T-helper 2 cell treated with Interferon-gamma antibody and Interleukin-4, amounts not matched to agents 5 μg/mL and 100 μg/mL, for 36 hours (primary cell): ENCODE data around the gene RAET1E.
A peak's percentile ranks its signal among the peaks of the same experiment; 100 is the strongest.
"Not testable (repeated sequence)": the region's sequence is repeated elsewhere in the genome, so short reads cannot be mapped to it uniquely, and the experiment has no call there.

Source experiments
- DNase-seq: peaks from one replicate; pipeline ENCODE4 v3.0.0; 2021; ENCODE audit warnings: low spot score
- H3K27ac Mint-ChIP-seq: one replicate; pipeline ENCODE4 v1.8.0; 2021; ENCODE audit warnings: mild to moderate bottlenecking, mixed read lengths
- H3K27me3 Mint-ChIP-seq: one replicate; pipeline ENCODE4 v1.8.0; 2021; ENCODE audit warnings: low read depth, mixed read lengths
- H3K36me3 Mint-ChIP-seq: one replicate; pipeline ENCODE4 v1.8.0; 2021; ENCODE audit warnings: low read depth, mixed read lengths
- H3K4me1 Mint-ChIP-seq: one replicate; pipeline ENCODE4 v1.8.0; 2021; ENCODE audit warnings: low read depth, mixed read lengths
- H3K4me3 Mint-ChIP-seq: one replicate; pipeline ENCODE4 v1.8.0; 2022; ENCODE audit warnings: mild to moderate bottlenecking, moderate library complexity, mixed read lengths
- H3K9me3 Mint-ChIP-seq: one replicate; pipeline ENCODE4 v1.8.0; 2021; ENCODE audit warnings: mixed read lengths

Gene RAET1E

DNA sequence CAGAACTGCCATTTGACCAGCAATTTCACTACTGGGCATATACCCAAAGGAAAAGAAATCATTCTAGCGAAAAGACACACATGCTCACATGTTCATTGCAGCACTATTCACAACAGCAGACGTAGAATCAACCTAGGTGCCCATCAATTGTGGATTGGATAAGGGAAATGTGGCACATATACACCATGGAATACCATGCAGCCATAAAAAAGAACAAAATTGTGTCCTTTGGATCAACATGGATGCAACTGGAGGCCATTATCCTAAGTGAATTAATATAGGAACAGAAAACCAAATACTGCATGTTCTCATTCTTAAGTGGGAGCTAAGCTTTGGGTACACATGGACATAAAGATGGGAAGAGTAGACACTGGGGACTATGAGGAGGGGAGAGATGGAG lies 16.1 kb downstream of the RAET1E start:
- H3K4me3 Mint-ChIP-seq, result no peak overlapping the region

DNA sequence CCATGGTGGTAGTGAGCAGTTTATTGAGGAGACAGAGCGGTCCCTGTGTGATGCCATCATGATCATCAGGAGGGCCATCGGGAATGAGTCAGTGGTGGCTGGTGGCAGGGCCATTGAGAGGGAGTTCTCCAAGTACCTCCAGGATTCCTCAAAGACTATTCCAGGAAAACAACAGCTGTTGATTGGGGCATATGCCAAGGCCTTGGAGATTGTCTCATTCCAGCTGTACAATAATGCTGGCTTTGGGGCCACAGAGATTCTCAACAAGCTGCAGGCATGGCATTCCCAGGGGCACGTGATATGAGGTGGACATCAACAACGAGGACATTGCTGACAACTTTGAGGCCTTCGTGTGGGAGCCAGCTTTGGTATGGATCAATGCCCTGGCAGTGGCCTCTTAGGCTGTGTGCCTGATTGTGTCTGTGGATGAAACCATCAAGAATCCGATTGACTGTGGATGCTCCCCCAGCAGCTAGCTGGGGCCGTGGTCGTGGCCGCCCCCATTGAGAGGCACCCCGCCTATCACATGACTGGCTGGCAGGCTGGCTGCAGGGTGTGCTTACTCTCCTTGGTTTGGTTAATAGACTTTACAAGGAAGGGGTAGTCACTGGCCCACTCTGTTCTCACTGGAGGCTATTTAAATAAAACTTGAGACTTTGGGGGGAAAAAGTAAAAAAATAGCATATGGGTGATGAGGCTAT lies 16.7 kb downstream of the RAET1E start:
- Mint-ChIP-seq H3K27me3 (peaks cover 43% of the 10 kb centered on the region), H3K36me3 (no peaks in the 10 kb centered on the region), H3K4me1 (no peaks in the 10 kb centered on the region), H3K27ac (no peak overlapping the region), H3K4me3 (no peak overlapping the region), H3K9me3 (no peaks in the 10 kb centered on the region)
- DNase-seq, result no peak

More for the DNA sequence above, 16.1 kb downstream of the RAET1E start:
- Mint-ChIP-seq H3K27ac (no peak overlapping the region), H3K27me3 (peaks cover 40% of the 10 kb centered on the region), H3K4me1 (no peaks in the 10 kb centered on the region), H3K36me3 (no peaks in the 10 kb centered on the region), H3K9me3 (no peaks in the 10 kb centered on the region)
- no peak for DNase-seq

DNA sequence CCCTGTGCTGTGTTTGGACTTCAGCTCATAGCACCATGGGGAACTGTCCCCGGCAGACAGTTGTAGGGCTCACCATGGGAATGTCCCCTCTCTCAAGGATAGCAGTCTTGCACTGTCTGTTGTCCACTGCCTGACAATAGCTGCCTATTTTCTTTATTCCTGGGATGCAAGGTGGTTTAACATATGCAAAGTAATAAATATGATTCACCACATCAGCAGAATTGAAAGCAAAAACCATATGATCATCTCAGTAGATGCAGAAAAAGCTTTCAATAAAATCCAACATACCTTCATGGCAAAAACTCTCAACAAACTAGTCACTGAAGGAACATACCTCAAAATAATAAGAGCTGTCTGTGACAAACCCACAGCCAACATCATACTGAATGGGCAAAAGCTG lies 20.3 kb downstream of the RAET1E start:
- peaks cover 44% of the 10 kb centered on the region for H3K27me3 Mint-ChIP-seq
- no peak overlapping the region for H3K27ac Mint-ChIP-seq
- no peaks in the 10 kb centered on the region for H3K36me3 Mint-ChIP-seq
- H3K4me1 Mint-ChIP-seq, result no peaks in the 10 kb centered on the region
- H3K9me3 Mint-ChIP-seq, result no peaks in the 10 kb centered on the region
- H3K4me3 Mint-ChIP-seq, result no peak overlapping the region
- no peak for DNase-seq

DNA sequence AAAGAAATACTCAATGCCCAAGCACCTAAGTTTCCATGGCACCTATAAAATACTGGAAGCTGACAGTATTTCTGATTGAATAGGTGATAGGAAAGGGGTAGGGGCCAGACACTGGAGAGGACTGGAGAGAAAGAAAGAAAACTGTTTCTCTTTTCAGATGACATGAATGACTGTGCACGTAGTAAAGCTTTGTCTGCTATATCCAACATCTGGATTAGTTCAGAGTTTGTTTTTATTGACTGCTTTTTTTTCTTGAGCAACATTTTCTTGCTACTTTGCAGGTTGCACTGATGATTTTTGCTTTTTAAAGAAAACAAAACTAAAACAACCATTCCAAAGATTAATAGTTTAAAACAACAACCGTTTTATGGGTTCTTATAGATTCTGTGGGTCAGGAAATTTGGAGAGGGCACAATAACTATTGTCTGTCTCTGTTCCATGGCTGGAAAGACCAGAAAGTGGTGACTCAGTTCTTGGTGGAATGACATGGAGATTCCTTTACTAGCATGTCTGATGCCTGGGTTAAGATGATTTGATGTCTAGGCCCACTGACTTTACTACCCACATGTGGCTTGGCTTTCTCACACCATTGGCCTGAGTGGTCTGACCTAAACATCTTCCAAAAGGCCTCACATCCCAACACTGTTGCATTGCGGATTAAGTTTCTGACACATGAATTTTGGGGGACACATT lies 21.5 kb downstream of the RAET1E start:
- H3K4me1 Mint-ChIP-seq, result no peaks in the 10 kb centered on the region
- no peak overlapping the region for H3K4me3 Mint-ChIP-seq
- H3K36me3 Mint-ChIP-seq, result no peaks in the 10 kb centered on the region
- peaks cover 39% of the 10 kb centered on the region for H3K27me3 Mint-ChIP-seq
- DNase-seq, result no peak
- no peak overlapping the region for H3K27ac Mint-ChIP-seq
- no peaks in the 10 kb centered on the region for H3K9me3 Mint-ChIP-seq

DNA sequence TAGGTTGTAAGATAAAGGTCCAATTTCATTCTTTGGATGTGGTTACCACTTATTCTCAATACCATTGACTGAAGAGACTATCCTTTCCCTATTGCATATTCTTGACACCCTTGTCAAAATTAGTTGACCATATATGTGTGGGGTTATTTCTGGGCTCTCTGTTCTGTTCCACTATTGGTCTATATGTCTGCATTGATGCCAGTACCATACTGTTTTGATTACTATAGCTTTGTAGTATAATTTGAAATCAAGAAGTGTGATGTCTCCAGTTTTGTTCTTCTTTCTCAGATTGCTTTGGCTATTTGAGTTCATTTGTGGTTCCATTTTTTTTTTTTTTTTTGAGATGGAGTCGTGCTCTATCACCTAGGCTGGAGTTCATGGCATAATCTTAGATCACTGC lies 25.7 kb downstream of the RAET1E start:
- H3K9me3 Mint-ChIP-seq, result no peaks in the 10 kb centered on the region
- peaks cover 31% of the 10 kb centered on the region for H3K27me3 Mint-ChIP-seq
- no peak overlapping the region for H3K4me3 Mint-ChIP-seq
- no peaks in the 10 kb centered on the region for H3K4me1 Mint-ChIP-seq
- no peaks in the 10 kb centered on the region for H3K36me3 Mint-ChIP-seq
- H3K27ac Mint-ChIP-seq, result no peak overlapping the region
- no peak for DNase-seq

DNA sequence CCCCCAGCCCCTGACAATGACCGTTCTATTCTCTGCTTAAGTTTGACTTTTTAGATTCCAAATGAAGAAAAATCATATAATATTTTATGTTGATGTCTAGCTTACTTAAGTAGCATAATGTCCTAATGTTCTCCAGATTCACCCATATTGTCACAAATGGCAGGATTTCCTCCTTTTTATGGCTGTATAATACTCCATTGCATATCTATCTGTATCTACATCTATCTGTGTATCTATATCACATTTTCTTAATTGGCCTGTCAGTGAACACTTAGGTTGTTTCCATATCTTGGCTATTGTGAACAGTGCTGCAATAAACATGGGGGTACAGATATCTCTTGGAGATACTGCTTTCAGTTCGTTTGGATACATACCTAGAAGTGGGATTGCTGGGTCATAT lies 26.7 kb downstream of the RAET1E start:
- Mint-ChIP-seq H3K27ac (no peak overlapping the region), H3K4me3 (no peak overlapping the region), H3K4me1 (no peaks in the 10 kb centered on the region), H3K9me3 (no peaks in the 10 kb centered on the region), H3K27me3 (peaks cover 30% of the 10 kb centered on the region), H3K36me3 (no peaks in the 10 kb centered on the region)
- DNase-seq, result no peak

DNA sequence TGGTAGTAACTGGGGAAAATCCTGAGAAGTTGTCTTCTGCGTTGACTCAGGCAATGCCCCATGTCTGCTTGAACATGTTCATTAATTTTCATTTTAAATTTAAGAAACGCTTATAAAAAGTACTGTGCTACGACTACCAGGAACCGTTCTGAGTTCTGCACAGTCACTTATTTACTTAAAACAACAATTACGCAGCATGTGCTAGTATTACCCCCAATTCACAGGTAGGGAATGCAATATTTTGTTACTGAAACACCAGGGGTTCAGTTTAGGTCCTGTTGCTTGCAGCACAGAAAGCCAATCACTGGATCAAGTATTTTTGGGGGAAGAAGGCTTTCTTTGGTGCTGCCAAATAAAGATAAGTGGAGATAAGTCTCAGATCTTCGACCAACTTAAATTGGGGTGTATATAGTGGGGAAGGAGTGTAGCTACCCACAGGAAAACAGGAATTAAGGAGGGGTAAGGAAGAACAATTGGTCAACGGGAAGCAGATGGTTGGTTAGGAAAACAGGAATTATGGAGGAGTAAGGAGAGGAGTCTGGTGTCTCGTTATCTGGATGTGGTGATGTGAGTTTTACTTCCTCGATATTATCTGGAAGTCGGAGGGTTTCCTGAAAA lies 28.5 kb downstream of the RAET1E start:
- Mint-ChIP-seq H3K36me3 (no peaks in the 10 kb centered on the region), H3K9me3 (no peaks in the 10 kb centered on the region), H3K4me1 (peaks cover 6% of the 10 kb centered on the region)

DNA sequence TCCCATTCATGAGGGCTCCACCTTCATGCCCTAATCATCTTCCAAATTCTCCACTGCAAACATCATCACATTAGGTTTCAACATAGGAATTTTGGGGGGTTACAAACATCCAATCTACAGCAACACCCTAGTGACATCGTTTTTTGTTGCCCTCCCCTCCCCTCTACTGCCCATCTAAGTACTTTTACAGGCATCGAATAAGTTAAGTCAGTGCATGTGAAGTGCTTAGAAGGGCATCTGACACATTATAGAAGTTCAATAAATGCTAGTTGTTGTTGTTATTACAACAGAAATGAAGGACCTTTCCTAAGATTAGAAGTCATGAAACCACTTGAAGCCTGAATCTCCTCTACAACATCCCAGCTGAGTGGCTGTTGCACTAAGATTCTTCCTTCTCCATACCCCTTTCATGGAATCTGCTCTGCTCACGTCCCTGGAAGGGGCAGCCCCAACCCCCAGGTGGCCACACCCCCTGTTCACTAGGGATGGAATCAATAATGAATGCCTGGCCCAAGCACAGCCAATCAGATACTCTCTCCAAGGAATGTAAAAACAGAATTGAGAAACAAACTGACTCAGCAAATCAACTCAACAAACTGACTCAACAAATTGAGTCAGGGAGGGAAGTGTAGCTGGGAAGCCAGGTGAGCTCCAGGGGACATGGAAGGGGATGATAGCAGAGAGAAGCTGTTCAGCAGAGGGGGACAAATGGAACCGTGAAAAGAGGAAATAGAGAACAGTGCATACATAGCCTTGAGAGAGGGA lies 29.9 kb downstream of the RAET1E start:
- Mint-ChIP-seq H3K4me1 (peaks cover 6% of the 10 kb centered on the region), H3K4me3 (no peak overlapping the region), H3K9me3 (no peaks in the 10 kb centered on the region), H3K27ac (no peak overlapping the region), H3K27me3 (peaks cover 22% of the 10 kb centered on the region), H3K36me3 (no peaks in the 10 kb centered on the region)
- no peak for DNase-seq

More for the DNA sequence above, 28.5 kb downstream of the RAET1E start:
- DNase-seq, result no peak
- Mint-ChIP-seq H3K27me3 (peaks cover 33% of the 10 kb centered on the region), H3K27ac (no peak overlapping the region), H3K4me3 (no peak overlapping the region)

DNA sequence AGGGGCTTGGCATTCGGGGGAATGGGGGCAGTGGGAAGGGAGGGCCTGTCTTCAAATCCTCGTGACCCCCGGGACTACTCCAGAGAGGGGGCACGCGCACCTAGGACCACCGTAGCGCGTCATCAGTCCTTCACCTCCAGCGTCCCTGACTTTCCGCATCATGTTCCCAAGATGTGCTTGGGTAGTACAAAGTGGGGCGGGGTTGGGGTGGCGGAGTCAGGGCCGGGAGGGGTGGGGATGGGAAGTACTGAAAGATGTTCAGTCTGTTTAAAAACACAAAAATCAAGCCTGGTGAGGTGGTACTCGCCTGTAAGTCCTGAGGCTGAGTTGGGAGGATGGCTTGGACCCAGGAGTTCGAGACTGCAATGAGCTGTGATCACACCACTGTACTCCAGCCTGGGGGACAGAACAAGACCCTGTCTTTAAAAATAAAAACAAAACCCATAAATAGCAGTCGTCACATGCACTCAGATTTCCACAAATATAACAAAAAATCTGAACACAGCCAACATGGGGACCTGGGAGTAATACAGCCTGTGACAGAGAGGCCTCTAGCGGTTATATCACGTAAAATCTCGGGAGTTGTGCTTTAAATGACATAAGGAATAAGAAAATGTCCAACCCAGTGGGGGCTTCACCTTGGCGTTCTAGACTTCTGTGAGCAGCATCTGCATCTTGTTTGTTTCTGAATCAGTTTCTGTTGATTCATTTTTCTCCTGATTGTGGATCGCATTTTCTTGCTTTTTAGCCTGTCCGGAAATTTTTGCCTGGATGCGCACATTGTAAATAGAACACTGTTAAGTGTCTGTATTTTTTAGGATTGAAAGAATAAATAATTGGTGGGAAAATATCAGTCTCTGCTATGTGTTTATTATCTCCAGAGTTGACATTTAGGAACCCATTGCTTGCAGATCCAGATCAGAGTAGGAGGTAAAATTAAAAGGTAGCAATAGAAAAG lies 33.1 kb downstream of the RAET1E start:
- H3K27ac Mint-ChIP-seq, result no peak overlapping the region
- H3K4me3 Mint-ChIP-seq, result peak overlapping the region; percentile 60
- peaks cover 37% of the 10 kb centered on the region for H3K27me3 Mint-ChIP-seq
- DNase-seq, result peak; percentile 33
- no peaks in the 10 kb centered on the region for H3K9me3 Mint-ChIP-seq
- peaks cover 12% of the 10 kb centered on the region for H3K4me1 Mint-ChIP-seq
- no peaks in the 10 kb centered on the region for H3K36me3 Mint-ChIP-seq

DNA sequence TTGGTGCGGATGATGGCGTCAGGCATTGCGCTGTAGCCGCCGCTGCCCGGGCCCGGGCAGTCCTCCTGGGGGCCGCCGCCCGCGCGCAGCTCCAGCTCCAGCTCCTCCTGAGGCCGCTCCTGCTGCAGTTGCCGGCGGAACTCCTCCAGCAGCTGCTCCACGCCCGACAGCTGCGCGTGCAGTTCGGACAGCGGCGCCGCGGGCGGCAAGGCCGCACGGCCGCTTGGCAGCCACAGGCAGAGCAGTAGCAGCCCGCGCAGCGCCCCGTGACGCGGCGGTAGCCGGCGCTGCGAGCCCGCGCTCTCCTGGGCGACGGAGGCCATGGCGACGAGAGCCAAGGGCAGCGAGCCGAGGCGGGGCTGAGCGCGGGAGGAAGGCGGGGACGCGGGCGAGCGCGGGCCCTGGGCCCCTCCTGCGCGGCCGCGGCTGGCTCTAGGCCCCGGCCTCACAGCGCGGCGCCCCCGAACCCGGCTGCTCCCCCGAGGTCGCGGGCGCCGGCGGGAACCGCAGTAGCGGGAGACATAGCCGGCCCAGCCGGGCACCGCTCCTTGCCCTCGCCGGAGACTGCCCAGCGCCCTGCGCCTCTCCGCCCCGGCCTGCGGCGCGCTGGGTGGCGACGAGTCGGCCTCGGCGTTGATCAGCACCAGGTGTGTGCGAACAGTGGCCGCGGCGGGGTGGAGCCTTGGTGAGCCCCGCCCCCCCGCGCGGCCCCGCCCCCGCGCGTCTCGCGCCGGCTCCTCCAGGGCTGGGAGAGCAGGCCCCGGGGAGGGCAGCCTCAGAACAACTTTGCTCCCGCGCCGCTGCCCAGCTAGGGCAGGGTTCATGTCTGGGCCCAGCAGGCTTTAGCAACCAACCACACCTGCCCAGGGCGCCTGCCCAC lies 34.0 kb downstream of the RAET1E start, which contains the start of gene LRP11:
TSS of gene LRP11 (minus strand) at position 662 of the 880 bp plus-strand sequence. CDS start at position 323, 339 bp downstream.
- peak; percentile 86 for DNase-seq
- Mint-ChIP-seq H3K27ac (no peak within 1 kb of the TSS), H3K36me3 (no peaks in the 10 kb centered on the region), H3K27me3 (peaks cover 35% of the 10 kb centered on the region), H3K9me3 (no peaks in the 10 kb centered on the region), H3K4me3 (peak within 1 kb of the TSS; percentile 91), H3K4me1 (peaks cover 12% of the 10 kb centered on the region)

DNA sequence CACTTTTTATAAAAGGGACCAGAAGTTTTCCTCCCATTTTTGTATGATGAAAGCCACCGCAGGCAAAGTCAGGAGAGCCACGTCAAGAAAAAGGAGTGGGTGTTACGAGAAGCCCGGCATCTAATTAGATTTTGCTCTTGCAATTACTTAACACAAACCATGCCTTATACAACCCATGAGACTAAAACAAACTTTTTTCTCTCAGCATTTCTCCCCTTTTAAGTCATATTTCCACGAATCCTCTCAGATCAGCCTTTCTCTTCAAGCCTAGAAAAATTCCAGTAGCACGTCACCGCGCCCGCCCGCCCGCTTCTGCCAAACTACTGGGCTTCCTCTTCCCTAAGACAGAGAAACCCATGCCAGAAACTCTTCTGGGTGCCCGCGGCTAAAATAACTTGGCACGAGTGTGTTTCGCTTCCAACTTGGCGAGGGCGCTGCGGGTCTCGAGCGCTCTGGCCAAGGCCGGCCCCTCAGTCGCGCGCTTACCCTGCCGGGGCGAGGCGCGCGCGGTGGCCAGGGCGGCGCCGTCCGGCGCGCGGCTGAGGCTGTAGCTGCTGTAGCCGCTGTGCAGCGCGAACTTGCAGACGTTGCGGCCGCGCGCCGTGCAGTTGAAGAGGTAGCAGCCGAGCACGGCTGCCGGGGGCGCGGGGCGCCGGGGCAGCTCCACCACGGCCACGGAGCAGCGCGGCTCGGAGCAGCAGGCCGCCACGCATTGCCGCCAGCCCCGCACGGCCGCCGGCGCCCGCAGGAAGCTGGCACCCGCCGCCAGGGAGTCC lies 34.8 kb downstream of the RAET1E start:
- peaks cover 41% of the 10 kb centered on the region for H3K27me3 Mint-ChIP-seq
- peak; percentile 33 for DNase-seq
- H3K9me3 Mint-ChIP-seq, result no peaks in the 10 kb centered on the region
- H3K36me3 Mint-ChIP-seq, result no peaks in the 10 kb centered on the region
- H3K27ac Mint-ChIP-seq, result peak overlapping the region; percentile 70
- peak overlapping the region; percentile 91 for H3K4me3 Mint-ChIP-seq
- H3K4me1 Mint-ChIP-seq, result peaks cover 12% of the 10 kb centered on the region

DNA sequence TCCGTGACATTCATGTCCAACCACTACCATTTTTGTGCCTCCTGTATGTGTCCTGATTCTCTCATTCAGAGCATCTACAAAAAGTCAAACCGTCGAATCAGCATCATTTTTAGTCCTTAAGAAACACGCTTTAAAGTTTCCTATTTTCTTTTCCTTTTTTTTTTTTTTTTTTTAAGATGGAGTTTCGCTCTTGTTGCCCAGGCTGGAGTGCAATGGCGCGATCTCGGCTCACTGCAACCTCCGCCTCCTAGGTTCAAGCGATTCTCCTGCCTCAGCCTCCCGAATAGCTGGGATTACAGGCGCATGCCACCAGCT lies 35.5 kb downstream of the RAET1E start:
- H3K27ac Mint-ChIP-seq, DNase-seq, H3K9me3 Mint-ChIP-seq, H3K36me3 Mint-ChIP-seq: not testable (repeated sequence)
- H3K27me3 Mint-ChIP-seq, result peaks cover 42% of the 10 kb centered on the region
- H3K4me1 Mint-ChIP-seq, result peaks cover 12% of the 10 kb centered on the region
- peak overlapping the region; percentile 91 for H3K4me3 Mint-ChIP-seq
